ENCODE data around the gene METRNL. TPM values are rescaled to one million over a fixed set of nuclear protein-coding genes. Genes with fewer than 3 reads are reported as not detected.
"Not testable (repeated sequence)": the region's sequence is repeated elsewhere in the genome, so short reads cannot be mapped to it uniquely, and the experiment has no call there.

METRNL gene
- total RNA-seq, 1 donor from 2014 or later, result 156 TPM

DNA sequence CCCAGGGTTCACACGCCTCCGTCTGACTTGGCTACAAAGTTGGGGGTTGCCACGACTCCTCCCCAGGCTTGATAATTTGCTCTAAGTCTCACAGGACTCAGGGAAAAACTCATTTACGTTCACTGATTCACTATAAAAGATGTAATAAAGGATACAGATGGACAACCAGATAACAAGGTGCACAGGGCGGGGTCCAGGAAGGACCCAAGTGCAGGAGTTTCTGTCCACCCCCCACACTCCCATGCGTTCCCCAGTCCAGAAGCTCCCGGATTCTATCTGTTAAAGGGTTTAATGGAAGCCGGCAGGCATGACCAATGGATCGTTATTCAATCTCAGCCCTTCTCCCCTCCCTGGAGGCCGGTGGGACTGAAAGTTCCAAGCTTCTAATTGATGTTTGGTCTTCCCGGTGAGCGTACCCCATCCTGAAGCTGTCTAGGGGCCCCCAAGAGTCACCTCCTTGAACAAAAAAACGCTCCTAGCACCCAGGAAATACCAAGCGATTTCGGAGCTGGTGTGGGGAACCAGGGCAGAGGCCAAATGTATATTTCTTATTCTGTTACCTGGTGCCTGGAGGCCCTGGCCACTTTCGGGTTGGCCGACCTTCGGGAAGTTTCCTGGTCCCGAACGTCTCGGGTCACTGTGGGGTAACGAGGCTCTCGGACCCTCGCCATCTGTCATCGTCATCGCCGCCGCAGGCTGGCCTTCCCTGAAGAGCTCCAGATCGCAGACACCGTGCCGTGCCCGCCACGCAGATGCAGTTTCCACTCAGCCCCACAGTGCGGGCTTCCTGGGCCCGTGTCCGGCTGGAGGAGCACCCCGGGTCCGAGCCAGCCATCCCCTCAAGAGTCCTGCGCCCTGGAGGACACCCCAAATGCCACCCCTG, 13.5 kb upstream of the METRNL start:
- Histone ChIP-seq H3K27me3 (no peaks in the 10 kb centered on the region), H3K4me3 (no peak overlapping the region), H3K36me3 (no peaks in the 10 kb centered on the region), H3K9me3 (no peaks in the 10 kb centered on the region), H3K4me1 (peaks cover 22% of the 10 kb centered on the region), H3K27ac (no peak overlapping the region)
- intact Hi-C loops (cut with DNase I), result no loop called here
- TF ChIP-seq, protein P1, sequence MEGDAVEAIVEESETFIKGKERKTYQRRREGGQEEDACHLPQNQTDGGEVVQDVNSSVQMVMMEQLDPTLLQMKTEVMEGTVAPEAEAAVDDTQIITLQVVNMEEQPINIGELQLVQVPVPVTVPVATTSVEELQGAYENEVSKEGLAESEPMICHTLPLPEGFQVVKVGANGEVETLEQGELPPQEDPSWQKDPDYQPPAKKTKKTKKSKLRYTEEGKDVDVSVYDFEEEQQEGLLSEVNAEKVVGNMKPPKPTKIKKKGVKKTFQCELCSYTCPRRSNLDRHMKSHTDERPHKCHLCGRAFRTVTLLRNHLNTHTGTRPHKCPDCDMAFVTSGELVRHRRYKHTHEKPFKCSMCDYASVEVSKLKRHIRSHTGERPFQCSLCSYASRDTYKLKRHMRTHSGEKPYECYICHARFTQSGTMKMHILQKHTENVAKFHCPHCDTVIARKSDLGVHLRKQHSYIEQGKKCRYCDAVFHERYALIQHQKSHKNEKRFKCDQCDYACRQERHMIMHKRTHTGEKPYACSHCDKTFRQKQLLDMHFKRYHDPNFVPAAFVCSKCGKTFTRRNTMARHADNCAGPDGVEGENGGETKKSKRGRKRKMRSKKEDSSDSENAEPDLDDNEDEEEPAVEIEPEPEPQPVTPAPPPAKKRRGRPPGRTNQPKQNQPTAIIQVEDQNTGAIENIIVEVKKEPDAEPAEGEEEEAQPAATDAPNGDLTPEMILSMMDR (IDR thresholded peaks at IDR 0.05), result no peak
- no peak for TF ChIP-seq POLR2AphosphoS5 (IDR thresholded peaks at IDR 0.05; ENCODE audit: insufficient read depth in 1 of 2, low read depth in 1 of 2)
- TF ChIP-seq POLR2A (IDR thresholded peaks at IDR 0.05), result no peak
- no peak for DNase-seq (ENCODE audit: extremely low spot score in 2 of 2)

DNA sequence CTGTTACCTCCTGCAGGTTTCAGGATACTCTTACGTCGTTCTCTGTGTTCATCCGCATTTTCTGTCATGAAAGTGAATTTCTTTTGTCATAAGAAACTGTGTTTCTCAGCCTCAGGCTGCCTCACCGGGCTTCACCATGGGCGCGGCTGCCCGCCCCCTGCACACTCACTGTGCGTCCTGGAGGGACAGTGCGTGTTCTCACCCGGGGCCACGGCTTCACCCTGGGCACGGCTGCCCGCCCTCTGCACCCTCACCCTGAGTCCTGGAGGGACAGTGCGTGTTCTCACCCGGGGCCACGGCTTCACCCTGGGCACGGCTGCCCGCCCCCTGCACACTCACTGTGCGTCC, 12.9 kb upstream of the METRNL start:
- H3K9me3 ChIP-seq; DNase-seq (ENCODE audit: extremely low spot score in 2 of 2); H3K27me3 ChIP-seq; H3K4me3 ChIP-seq; H3K36me3 ChIP-seq; H3K27ac ChIP-seq; intact Hi-C loops (cut with DNase I): not testable (repeated sequence)
- peaks cover 22% of the 10 kb centered on the region for H3K4me1 ChIP-seq

DNA sequence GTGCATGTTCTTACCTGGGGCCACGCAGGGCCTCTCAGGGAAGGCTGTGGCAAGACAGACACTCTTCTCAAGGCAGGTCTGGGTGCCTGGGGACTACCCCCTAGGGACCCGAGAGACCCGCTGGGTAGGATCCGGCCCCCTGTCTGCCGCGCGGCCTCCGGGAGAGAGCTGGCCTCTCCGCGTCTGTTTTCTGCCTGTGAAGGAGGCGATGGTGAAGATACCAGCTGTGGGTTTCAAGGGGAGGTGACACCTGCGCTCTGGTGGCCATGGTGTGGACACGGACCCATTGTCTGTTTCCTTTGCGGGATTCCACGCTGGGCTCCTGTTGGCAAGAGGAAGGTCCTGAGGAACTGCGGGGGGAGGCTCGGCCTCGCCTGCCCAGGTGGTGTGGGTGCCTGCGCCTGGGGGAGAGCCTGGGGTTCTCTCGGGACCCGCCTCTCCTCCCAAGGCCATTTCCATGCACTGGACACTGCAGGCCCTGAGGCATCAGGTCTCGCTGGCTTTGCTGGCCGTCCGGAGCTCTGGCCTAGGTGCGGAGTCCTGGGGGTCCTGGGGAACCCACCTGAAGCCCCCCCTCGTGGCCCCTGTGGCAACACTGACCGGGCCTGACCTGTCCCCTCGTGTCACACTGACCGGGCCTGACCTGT, 12.2 kb upstream of the METRNL start:
- no peaks in the 10 kb centered on the region for H3K36me3 ChIP-seq
- peaks cover 22% of the 10 kb centered on the region for H3K4me1 ChIP-seq
- H3K9me3 ChIP-seq, result no peaks in the 10 kb centered on the region
- intact Hi-C loops (cut with DNase I), result no loop called here
- H3K27ac ChIP-seq, result no peak overlapping the region
- no peak for TF ChIP-seq POLR2AphosphoS5 (IDR thresholded peaks at IDR 0.05; ENCODE audit: insufficient read depth in 1 of 2, low read depth in 1 of 2)
- TF ChIP-seq, protein P1 (IDR thresholded peaks at IDR 0.05), result no peak
- no peak for TF ChIP-seq POLR2A (IDR thresholded peaks at IDR 0.05)
- no peaks in the 10 kb centered on the region for H3K27me3 ChIP-seq
- no peak overlapping the region for H3K4me3 ChIP-seq
- DNase-seq (ENCODE audit: extremely low spot score in 2 of 2), result no peak

DNA sequence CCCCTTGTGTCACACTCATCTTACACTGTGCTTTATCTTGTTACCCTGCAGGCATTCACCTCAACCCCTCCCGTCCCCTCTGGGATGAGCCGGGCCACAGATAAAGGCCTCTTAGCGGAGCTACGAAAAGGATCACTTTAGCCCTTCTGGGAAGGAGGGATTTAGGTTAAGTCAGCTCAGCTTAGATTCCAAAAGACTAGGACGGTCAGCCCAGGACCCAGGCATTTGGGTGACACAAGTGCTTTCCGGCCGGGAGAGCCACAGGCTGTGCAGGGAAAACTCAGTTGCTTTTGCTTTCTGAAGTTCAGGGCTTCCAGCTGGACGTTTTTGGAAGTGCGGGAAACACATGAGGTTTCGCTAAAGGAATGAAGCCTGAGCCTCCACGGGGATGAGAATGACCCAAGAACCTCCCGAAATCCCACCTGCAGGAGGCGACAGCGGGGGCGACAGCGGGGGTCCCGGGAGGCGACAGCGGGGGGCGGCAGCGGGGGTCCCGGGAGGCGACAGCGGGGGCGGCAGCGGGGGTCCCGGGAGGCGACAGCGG, 11.6 kb upstream of the METRNL start:
- H3K27ac ChIP-seq, result no peak overlapping the region
- TF ChIP-seq POLR2AphosphoS5 (IDR thresholded peaks at IDR 0.05; ENCODE audit: insufficient read depth in 1 of 2, low read depth in 1 of 2) (no peak), POLR2A (IDR thresholded peaks at IDR 0.05) (no peak)
- TF ChIP-seq, protein P1 (IDR thresholded peaks at IDR 0.05), result no peak
- peaks cover 25% of the 10 kb centered on the region for H3K4me1 ChIP-seq
- DNase-seq (ENCODE audit: extremely low spot score in 2 of 2), result no peak
- no peaks in the 10 kb centered on the region for H3K9me3 ChIP-seq
- intact Hi-C loops (cut with DNase I), result no loop called here
- no peaks in the 10 kb centered on the region for H3K36me3 ChIP-seq
- H3K4me3 ChIP-seq, result no peak overlapping the region
- no peaks in the 10 kb centered on the region for H3K27me3 ChIP-seq

- Histone ChIP-seq H3K4me3 (no peak overlapping the region), H3K27me3 (no peaks in the 10 kb centered on the region), H3K9me3 (no peaks in the 10 kb centered on the region), H3K27ac (no peak overlapping the region), H3K4me1 (peaks cover 25% of the 10 kb centered on the region), H3K36me3 (no peaks in the 10 kb centered on the region)
- no peak for DNase-seq (ENCODE audit: extremely low spot score in 2 of 2)
- TF ChIP-seq, protein P1 (IDR thresholded peaks at IDR 0.05), result no peak
- no peak for TF ChIP-seq POLR2A (IDR thresholded peaks at IDR 0.05)
- TF ChIP-seq POLR2AphosphoS5 (IDR thresholded peaks at IDR 0.05; ENCODE audit: insufficient read depth in 1 of 2, low read depth in 1 of 2), result no peak
- intact Hi-C loops (cut with DNase I), result no loop called here
Observed at GRCh38 chr17:83068641-83069570, 10.5 kb upstream of the METRNL start.
